GM18519 (cell line): ENCODE measurements around the gene MCF2L.

Experiments used
- ATAC-seq: cut with Tn5 transposase; IDR thresholded peaks from one replicate; pipeline ENCODE4 v1.9.1; 2021; ENCODE audit warnings: mild to moderate bottlenecking, moderate library complexity; ENCODE audit not compliant: unreplicated experiment, low FRiP score

MCF2L gene

DNA sequence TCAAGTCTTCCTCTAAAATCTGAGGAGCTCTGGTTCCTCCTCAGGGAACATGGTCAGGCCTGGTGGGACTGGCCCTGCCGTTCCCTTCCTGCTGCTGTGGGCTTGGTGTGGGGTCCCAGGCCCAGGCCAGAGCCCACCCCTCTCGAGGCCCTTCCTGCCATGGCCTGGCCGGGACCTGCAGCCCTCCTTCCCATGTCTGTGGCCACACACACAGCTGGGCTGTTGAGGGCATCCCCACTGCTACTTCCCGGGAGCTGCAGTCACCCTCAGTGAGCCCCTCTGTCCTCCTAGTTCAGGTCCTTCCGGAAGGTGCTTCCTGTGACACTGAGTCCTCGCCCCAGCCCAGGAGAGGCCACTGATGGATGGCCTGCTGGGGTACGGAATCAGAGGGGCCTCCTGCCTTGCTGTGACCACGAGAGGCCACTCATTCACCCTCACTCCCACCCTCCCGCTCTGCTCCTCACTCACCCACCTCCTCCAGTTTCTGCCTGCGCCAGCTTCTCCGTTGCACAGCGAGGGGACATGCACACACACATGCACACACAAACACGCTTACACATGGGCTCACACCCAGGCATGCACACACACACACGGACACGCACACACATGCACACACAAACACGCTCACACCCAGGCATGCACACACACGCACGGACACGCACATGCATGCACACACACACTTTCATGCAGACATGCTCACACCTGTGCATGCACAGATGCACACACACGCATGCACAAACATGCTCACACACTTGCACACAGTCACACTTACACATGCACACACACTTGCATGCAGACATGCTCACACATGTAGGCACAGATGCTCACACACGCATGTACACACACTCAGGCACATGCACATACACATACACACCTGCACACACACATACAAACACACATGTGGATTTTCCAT is 7.3 kb upstream of the MCF2L start:
- ATAC-seq = no peak

DNA sequence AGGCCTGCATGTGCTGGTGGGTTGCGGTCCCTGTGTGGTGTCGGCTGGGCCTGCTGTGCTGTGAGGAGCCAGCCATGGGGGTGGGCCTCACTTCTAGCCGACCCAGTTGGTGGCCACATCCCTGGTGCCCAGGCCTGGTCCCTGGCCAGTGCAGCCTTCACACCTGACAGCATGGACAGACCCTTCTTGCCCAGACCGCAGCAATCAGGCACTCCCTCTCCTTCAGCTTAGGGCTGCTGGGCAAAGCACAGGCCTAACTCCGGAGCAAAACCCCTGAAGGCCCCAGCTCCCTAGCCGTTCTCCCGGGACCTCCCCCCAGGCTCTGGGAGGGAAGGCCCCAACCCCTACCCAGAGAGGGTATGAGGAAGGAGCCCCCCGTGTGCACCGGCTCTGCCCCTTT is 6.6 kb upstream of the MCF2L start:
- no peak for ATAC-seq

DNA sequence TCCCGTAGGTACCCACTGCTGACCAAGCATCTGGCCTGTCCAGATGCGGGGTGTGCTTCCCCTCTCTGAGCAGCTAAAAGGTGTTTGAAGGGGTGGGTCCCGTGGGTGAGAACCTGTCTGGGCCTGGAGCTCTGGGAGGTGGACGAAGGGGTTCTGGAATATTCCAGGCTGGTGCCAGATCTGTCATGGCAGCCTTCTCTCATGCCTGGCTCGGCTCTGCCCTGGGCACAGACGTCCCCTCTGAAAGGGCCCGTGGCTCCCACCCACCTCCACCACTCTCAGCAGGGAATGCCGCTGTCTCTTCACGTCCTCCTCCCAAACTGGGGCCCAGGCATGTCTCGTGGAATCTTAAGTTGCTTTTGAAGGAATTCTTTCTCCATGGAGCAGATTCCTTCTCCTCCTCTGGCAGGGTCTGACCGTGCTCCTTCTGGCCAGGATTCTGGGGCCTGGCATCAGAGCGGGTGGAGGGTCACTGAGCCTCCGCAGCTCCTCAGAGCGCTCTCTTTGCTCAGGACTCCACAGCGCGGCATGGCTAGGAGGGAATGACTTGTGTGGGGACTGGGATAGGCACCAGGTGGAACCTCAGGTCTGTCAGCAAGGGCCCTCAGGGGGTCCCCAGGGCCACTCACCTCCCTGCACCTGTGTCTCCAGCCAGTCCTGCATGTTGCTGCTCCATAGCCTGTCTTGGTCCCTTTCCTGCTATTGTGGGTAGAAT is 5.9 kb upstream of the MCF2L start:
- ATAC-seq = no peak

DNA sequence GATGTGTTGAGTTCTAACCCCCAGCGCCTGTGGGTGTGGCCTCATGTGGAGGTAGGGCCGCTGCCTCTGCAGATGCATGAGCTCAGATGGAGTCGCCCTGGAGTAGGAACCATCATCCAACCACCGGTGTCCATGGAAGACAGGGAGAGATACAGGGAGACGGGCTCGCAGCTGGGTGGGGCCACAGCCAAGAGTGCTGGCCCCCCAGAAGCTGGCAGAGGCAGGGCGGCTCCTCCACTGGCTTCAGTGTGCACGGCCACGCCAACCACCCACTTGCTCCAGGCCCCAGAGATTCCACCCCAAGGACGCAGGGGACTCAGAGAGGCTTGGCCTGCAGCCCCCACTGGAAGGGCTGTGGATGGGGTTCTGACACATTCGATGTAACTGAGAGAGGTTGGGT is 5.4 kb upstream of the MCF2L start:
- no peak for ATAC-seq

DNA sequence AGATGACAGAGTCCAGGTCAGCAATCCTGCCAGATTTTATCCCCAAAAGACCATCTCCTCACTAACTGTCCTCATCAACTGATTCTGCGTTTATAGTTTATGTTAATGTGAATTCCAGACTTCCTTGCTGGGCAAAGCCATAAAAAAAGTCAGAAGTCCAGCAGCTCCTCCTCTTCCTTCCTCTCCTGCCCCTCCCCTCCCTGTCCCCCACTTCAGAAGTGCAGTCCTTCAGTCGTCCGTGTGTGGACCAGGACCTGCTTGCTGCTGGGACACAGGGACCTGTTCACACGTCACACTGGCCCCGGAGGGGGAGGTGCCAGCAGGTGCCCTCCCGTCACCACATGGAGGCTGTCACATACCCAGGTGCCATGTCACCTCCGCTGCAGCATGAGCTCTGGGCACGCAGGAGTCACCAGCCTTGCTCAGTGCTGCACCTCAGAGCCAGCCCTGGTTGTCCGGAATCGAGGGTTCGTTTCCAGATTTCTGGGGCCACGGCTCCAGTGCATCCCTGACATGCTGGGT is 4.0 kb upstream of the MCF2L start:
- no peak for ATAC-seq

DNA sequence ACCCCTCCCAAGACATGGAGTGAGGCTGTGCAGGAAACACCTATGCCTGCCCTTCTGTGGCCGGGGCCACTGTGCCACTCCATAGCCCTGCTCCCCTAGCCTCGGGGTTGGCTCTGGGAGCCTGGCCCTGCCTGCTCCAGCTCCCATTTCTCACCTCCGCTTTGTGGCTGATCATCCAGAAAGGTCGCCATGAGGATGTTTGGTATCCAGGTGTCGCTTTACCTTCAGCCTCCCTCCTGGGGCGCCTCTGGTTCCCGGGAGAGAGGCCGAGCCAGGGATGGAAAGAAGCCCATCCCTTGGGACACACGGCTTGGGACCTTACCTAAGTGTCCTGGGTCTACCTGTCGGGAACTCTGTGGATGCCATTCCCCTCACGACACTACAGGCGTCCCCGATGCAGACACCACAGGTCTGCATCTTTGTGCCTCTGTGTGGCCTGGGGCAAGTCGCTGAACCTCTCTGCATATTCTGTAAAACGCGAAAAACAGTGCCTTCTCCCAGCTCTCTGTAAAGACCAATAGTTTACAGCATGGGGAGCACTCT is 3.4 kb upstream of the MCF2L start:
- ATAC-seq = no peak

DNA sequence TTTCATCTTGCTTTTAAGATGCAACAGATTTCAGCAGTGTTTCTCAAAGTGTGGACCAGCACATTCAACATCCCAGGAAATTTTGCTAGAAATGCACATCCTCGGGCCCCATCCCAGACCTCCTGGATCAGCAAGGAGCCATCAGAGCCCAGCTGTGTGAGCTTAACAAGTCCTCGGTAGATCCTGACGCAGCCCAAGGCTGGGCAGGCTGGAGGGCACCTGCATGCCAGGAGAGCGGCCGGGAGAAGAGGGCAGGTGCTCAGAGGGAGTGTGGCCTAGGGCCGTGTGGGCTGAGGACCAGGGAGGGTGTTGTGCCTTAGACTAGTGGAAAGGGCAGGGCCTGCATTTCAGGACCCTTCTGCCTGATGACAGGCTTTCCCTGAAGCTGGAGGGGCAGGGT is 2.2 kb upstream of the MCF2L start:
- no peak for ATAC-seq

DNA sequence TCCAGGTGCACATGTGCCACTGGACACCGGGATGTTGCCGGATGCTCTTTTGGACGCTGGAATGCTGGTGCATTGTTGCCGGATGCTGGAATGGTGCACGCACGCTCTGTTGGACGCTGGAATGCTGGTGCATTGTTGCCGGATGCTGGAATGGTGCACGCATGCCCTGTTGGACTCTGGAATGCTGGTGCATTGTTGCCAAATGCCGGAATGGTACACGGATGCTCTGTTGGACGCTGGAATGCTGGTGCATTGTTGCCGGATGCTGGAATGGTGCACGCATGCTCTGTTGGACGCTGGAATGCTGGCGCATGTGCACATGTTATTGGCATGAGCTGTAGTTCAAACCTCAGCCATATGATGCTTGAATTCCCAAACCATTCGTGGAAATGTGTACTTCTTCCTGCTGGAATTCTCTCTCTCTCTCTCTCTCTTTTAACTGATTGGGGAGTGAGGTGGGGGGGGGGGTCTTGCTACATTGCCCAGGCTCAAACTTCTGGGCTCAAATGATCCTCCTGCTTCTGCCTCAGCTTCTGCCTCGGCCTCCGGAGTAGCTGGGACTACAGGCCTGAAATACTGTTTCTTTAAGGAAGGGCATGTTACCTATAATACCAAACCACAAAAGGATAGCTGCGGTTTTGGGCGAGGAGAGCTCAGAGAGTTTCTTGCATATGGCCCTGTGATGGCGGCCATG is 1.2 kb upstream of the MCF2L start:
- no peak for ATAC-seq

DNA sequence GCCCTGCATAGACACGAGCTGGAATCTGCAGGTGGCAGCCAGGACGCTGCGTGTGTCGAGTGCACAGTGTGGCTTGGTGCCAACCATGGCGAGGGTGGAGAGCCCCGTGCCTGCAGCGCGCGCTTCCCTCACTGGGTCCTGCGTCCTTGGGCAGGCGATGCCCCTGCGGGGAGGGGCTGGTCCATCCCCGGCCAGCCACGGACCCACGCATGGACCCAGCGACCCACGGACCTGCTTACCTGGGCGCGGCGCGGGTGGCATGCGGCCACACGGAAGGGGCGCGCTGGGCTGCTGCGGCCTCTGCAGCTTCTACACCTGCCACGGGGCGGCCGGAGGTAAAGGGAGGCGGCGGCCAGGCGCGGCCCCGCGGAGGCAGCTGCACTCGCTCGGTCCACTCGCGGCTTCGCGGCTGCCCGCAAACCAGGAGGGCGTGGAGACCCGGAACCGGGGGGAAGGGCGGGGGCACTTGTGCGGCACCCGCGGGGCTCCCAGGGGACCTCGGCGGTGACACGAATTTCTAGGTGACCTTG is 569 bp upstream of the MCF2L start:
- ATAC-seq = no peak

DNA sequence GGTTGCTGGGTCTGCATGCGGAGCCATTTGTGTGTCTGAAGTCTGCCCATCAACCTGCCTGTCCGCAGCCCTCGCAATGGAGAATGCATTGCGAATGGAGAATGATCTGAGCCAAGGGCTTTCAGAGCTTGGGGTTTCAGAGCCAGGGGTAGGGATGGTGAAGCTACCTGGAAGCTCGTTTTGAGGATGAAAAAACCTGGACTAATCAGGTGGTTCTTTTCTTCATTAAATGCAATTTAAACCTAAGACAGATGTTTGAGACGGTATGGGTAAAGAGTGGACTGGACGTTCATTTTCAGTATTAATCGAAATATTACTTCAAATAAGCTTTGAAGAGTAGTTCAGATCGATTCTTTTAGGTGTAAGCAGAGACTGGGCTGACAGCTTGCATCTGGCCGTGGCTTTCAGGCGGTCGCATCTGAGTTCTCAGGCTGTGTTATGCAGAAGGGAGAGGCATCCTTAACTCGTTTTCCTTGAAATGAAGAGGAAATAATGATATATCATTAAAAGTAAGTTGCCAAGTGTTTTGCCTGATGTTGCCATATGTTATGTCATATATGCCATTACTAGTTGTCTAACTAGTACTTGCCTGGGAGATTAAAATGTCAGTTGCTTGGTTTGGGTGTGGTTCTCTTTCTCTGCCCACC is 801 bp downstream of the MCF2L start:
- ATAC-seq = no peak

DNA sequence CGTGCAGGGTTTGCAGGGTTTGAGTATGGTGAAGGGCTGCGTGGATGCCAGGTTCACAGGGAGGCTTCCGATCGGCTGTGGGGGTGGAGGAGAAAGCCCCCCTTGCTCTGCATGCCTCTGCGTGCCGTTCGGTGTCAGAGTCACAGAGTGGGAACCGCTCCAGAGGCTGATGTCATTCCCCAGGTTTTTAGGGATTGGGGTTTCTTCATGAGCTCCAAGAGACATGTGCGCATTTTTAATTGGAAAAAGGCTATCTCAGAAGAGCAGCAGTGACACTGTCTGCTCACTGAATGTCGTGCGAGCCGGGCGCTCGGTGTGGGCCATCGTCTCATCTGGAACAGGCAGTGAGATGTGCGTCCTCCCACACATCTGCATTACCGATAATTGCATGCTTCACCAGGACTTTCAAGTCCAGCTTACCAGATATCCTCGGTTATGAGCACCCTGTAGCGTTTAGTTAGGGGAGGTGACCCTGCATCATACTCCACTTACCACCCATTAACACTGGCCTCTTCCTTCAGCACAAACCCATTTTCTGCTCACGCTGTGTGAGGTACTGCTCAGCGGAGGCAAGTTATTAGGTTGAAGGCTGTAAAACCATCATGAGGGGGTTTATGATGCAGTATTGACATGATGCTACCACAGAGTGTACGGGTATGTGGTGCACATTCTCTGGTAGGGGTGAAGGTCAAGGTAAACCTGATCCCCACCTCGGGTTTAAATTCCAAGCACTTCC is 1.7 kb downstream of the MCF2L start:
- no peak for ATAC-seq

DNA sequence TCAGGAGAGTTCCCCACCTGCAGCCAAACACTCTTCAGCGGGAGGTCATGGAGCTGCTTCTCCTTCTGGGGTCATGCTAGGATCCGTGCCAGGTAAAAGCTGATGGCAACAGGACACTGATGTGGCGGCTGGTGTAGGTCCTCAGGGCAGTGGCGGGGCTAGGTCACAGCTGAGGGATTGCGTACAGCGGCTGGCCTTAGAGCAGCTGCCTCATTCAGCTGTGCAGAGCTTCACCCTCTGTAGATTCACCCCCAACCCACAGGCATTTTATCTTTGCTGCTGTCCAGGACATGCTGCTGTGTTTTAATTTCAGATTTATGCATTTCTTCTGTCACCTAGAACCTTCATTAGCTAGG is 2.3 kb downstream of the MCF2L start:
- no peak for ATAC-seq

DNA sequence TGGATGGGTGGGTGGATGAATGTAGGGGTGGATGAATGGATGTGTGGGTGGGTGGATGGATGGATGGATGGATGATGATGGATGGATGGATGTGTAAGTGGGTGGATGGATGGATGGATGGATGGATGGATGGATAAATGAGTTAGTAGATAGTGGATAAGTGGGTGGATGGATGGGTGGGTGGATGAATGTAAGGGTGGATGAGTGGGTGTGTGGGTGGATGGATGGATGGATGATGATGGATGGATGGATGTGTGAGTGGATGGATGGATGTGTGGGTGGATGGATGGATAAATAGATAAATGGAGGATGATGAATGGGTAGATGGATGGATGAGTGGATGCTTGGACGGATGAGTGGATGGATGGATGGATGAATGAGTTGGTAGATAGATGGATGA is 3.2 kb downstream of the MCF2L start:
- ATAC-seq = no peak

DNA sequence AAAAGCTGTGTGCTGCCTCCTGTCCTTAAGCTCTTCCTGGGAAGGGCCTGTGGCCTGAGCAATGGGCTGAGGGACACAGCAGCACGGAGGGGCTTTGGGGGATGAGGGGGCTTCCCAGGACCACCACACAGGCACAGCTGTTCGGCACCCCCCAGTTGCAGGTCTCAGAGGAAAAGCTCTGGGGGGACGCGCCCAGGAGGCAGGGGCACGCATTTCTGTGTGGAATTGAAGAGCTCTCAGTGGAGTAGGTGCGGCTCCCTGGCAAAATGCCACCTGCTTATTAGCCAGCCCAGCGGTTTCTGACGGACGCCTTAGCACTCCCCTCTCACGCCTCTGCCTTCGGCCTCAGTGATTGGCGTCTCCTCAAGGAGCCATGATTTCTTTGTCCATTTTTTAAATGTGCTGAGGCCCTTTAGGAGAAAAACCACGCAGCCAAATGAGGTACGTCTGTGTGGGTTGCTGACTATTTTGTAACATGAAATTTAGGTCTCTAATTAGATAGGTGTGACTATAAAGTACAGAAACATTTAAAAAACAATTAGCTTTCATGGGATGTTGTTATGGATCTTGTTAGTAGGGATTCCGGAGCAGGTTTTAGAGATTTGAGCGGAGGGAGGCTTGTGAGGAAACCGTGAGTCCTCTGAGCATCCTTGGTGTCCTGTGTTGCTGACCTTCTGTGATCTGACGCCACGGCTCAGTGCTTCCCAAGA is 4.0 kb downstream of the MCF2L start:
- no peak for ATAC-seq

DNA sequence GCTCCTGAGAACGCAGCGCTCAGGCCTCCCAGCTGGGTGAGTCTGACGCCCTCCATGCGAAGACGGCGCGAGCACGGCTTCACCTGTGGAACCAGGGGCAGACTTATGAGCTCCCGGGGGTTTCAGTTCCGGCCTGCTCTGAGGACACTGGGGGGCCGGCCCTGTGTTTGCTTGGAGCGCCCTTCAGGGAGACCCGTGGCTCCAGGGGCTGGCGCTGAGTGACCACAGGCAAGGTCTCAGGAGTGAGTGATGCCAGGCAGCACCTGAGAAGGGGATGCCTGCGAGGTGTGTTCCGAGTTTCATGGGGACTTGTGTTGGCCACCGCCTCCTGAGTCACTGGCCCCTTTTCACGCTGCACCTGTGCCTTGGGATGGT is 4.5 kb downstream of the MCF2L start:
- ATAC-seq = no peak

DNA sequence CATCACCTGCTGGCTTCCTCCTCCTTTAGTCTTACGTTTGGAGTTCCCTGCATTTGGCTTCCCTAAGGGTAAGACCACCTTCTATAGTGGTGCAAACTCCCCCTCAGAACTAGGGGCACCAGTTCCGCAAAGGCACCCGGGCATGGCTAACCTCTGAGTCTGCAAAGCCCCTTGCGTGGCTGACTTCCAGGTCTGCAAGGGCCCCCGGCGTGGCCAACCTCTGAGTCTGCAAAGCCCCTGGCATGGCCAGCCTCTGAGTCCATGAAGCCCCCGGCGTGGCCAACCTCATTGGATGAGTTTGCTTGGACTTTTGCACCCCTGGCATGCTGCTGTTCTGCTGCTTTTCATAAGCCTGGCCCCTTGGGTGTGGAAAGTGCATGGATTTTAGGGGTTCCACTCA is 5.1 kb downstream of the MCF2L start:
- no peak for ATAC-seq

DNA sequence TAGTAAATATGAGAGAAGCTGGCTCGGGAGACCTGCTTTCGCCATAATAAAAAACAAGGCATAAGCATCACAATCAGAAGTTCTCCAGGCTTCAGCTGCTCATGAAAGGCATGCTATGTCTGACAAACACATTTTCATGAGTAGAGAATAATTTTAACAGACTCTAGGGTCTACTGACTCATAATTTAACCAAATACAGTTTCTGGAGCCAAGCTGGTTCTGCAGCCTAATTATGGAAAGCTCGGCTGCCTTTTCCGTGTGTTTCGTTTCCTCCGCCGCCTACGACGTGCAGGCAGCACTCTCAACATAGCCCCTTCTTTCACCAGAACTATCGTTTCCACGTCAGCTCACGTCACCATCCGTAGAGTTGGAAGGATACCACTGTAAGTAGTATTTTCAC is 5.7 kb downstream of the MCF2L start:
- ATAC-seq = no peak

DNA sequence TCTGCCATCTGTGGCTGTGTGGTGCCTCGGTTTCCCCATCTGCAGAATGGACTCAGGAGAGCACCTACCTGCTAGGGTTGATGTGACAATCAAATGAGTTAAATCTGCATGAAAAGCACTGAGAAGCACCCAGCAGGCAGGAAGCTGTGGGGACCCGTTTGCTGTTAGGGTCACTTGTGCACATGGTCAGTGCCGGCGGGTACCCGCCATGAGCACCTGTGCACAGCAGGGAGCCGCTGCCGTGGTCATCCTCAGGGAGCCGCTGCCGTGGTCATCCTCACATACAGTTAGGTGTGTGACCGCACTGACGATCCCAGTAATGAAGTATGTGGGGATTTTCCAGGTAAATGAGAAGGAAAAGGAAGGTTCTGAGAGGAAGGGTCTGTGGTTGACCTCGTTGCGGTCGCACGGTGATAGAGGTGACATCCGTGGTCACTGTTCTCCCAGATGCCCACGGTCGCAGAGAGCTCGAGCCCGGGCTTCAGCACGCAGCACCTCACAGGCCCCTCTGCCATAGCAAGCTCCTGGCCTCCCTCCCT is 6.5 kb downstream of the MCF2L start:
- no peak for ATAC-seq

DNA sequence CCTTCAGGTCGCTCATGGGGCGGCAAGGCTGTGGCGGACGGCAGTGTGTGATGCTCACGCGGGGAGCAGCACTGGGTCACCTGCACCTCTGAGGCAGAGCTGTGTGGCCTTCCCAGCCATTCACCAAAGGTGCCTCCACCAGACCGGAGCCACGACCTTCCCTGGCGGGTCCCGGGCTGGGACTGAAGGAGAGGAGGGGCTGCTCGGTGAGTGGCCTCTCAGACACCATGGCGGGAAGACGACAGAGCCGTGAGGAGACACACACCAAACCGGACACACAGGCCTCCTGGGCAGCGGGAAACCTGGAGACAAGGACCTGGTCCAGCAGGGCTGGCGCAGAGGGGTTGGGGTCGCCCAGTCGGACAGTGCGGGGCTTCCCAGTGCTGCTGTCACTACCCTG is 7.5 kb downstream of the MCF2L start:
- no peak for ATAC-seq
